Head of caudate nucleus (tissue), 42 donors: ENCODE data around the gene TMEM184B.
A peak's percentile ranks its signal among the peaks of the same experiment; 100 is the strongest.
"Not testable (repeated sequence)": the region's sequence is repeated elsewhere in the genome, so short reads cannot be mapped to it uniquely, and the experiment has no call there.

Experiments
- DNase-seq, 42 donors: peaks; one replicate each; pipeline versions ENCODE4 v3.0.0 to v3.0.0-alpha.2; 2020 to 2021; ENCODE audit warnings: mixed read lengths in 7 of 42
- intact Hi-C: fragments of 100-400 bp; cut with DNase I; formaldehyde crosslinking; loops from one replicate; pipeline ENCODE4 v1.15.0; 2022

TMEM184B gene

GRCh38 chr22:38177571-38177925, 95.3 kb downstream of the TMEM184B start:
- intact Hi-C loops, DNase-seq: not testable (repeated sequence)

GRCh38 chr22:38177044-38177443, 95.8 kb downstream of the TMEM184B start:
- intact Hi-C loops: no loop called here
- DNase-seq: no peak

GRCh38 chr22:38176170-38176741, 96.6 kb downstream of the TMEM184B start:
- intact Hi-C loops: no loop called here
- peak in 14 of 42 donors; percentile 19 to 59 (median 33) for DNase-seq

GRCh38 chr22:38175206-38176118, 97.3 kb downstream of the TMEM184B start:
- DNase-seq: no peak
- intact Hi-C loops: no loop called here

GRCh38 chr22:38174626-38175025, 98.2 kb downstream of the TMEM184B start:
- intact Hi-C loops: no loop called here
- DNase-seq: no peak

- DNase-seq: no peak
- intact Hi-C loops: no loop called here
These were observed 99.2 kb downstream of the TMEM184B start for GRCh38 chr22:38173641-38173906.

- intact Hi-C loops: no loop called here
- DNase-seq: peak in 35 of 42 donors; percentile 24 to 80 (median 62)
These were observed 99.8 kb downstream of the TMEM184B start for GRCh38 chr22:38172832-38173640.

GRCh38 chr22:38171927-38172831, 100.6 kb downstream of the TMEM184B start:
- intact Hi-C loops: no loop called here
- DNase-seq: peak in 4 of 42 donors; percentile 22 to 44 (median 31)

GRCh38 chr22:38170469-38170868, 102.3 kb downstream of the TMEM184B start:
- no peak for DNase-seq
- intact Hi-C loops: no loop called here
